Stimulated activated CD8-positive, alpha-beta memory T cell treated with anti-CD3 and anti-CD28 coated beads, Interleukin-15, amount 100 ng/mL, for 4 hours (primary cell): ENCODE measurements around the gene KLK13.

Experiments
- DNase-seq, 2 donors: peaks; one replicate each; pipeline ENCODE4 v3.0.0-alpha.2; 2020; ENCODE audit warnings: low read depth in 2 of 2

The KLK13 gene

GRCh38 chr19:51060973-51061372 is 3.9 kb downstream of the KLK13 start:
- DNase-seq, result no peak

GRCh38 chr19:51060336-51060735 is 4.6 kb downstream of the KLK13 start:
- DNase-seq, result no peak

GRCh38 chr19:51059715-51060114 is 5.2 kb downstream of the KLK13 start:
- no peak for DNase-seq

GRCh38 chr19:51055866-51056265 is 9.0 kb downstream of the KLK13 start:
- no peak for DNase-seq

- DNase-seq, result no peak
These were observed 17.9 kb downstream of the KLK13 start for GRCh38 chr19:51047031-51047335.

GRCh38 chr19:51044327-51044726 is 20.6 kb downstream of the KLK13 start:
- DNase-seq, result no peak

GRCh38 chr19:51043497-51043896 is 21.4 kb downstream of the KLK13 start:
- no peak for DNase-seq

GRCh38 chr19:51040151-51040550 is 24.7 kb downstream of the KLK13 start:
- no peak for DNase-seq

- DNase-seq, result no peak
These were observed 28.4 kb downstream of the KLK13 start for GRCh38 chr19:51036519-51036918.

GRCh38 chr19:51034704-51035103 is 30.2 kb downstream of the KLK13 start, which contains the start of gene KLK12:
Gene KLK12 (minus strand): TSS chr19:51035002. CDS start chr19:51034621, 381 bp downstream.
- DNase-seq, result no peak

- no peak for DNase-seq
These were observed 33.0 kb downstream of the KLK13 start for GRCh38 chr19:51031880-51032225.

GRCh38 chr19:51031220-51031879 is 33.5 kb downstream of the KLK13 start:
- DNase-seq, result no peak

- no peak for DNase-seq
These were observed 34.3 kb downstream of the KLK13 start for GRCh38 chr19:51030631-51031030.

GRCh38 chr19:51029718-51030117 is 35.2 kb downstream of the KLK13 start:
- no peak for DNase-seq

GRCh38 chr19:51027873-51028272 is 37.0 kb downstream of the KLK13 start:
- DNase-seq, result no peak

- no peak for DNase-seq
These were observed 37.6 kb downstream of the KLK13 start for GRCh38 chr19:51027126-51027806.

GRCh38 chr19:51026554-51026831 is 38.4 kb downstream of the KLK13 start, which contains the start of gene KLK11:
Gene KLK11 (minus strand): TSS chr19:51026616. CDS start chr19:51025631, 985 bp downstream.
- DNase-seq, result no peak

- DNase-seq, result no peak
These were observed 38.9 kb downstream of the KLK13 start for GRCh38 chr19:51025809-51026553.

GRCh38 chr19:51025401-51025800 is 39.5 kb downstream of the KLK13 start:
- no peak for DNase-seq

- DNase-seq, result no peak
These were observed 40.0 kb downstream of the KLK13 start for GRCh38 chr19:51024924-51025323.

GRCh38 chr19:51023946-51024345 is 40.9 kb downstream of the KLK13 start:
- DNase-seq, result no peak

GRCh38 chr19:51022526-51022925 is 42.4 kb downstream of the KLK13 start:
- no peak for DNase-seq

- DNase-seq, result no peak
These were observed 43.8 kb downstream of the KLK13 start for GRCh38 chr19:51020988-51021651.
